PC-3 (cell line): Measurements from ENCODE around the gene TMEM121B.

ENCODE experiments used
- EZH2 ChIP-seq: fragments of 300-600 bp; sonication (generic); IDR thresholded peaks from one replicate; pipeline ENCODE4 v1.6.1; 2017; ENCODE audit warnings: antibody characterized with exemption, mild to moderate bottlenecking, low read length; ENCODE audit not compliant: unreplicated experiment
- EZH2phosphoT487 ChIP-seq: fragments of 300-600 bp; sonication (generic); IDR thresholded peaks from 2 replicates; pipeline ENCODE4 v1.6.1; 2018; ENCODE audit warnings: mild to moderate bottlenecking, antibody characterized with exemption, low read length, borderline replicate concordance
- TF ChIP-seq, protein P1 (sequence below): fragments of 300-600 bp; sonication (generic); conservative IDR thresholded peaks from 2 replicates; pipeline ENCODE4 v1.5.1; 2017; ENCODE audit warnings: antibody characterized with exemption, low read depth, mild to moderate bottlenecking, low read length

DNA sequence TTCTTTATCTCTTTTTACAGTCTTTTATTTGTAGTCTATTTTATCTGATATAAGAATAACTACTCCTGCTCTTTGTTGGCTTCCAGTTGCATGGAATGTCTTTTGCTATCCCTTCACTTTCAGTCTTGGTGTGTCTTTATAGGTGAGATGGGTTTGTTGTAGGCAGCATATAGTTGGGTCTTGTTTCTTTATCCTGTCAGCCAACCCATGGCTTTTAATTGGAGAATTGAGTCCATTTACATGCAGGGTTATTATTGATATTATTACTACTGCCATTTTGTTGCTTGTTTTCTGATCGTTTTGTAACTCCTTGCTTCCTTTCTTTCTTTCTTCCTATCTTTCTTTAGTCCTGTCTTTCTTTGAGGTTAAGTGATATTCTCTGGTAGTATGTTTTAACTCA lies 48.3 kb downstream of the TMEM121B start:
- TF ChIP-seq, protein P1, sequence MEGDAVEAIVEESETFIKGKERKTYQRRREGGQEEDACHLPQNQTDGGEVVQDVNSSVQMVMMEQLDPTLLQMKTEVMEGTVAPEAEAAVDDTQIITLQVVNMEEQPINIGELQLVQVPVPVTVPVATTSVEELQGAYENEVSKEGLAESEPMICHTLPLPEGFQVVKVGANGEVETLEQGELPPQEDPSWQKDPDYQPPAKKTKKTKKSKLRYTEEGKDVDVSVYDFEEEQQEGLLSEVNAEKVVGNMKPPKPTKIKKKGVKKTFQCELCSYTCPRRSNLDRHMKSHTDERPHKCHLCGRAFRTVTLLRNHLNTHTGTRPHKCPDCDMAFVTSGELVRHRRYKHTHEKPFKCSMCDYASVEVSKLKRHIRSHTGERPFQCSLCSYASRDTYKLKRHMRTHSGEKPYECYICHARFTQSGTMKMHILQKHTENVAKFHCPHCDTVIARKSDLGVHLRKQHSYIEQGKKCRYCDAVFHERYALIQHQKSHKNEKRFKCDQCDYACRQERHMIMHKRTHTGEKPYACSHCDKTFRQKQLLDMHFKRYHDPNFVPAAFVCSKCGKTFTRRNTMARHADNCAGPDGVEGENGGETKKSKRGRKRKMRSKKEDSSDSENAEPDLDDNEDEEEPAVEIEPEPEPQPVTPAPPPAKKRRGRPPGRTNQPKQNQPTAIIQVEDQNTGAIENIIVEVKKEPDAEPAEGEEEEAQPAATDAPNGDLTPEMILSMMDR, result no peak
- TF ChIP-seq EZH2 (no peak), EZH2phosphoT487 (no peak)
